Stimulated activated naive CD8-positive, alpha-beta T cell treated with anti-CD3 and anti-CD28 coated beads, Interleukin-15, Interleukin-2, amounts not matched to agents 100 U/mL and 50 U/mL, for 24 hours (primary cell): Measurements from ENCODE around the gene TASOR2.

Experiments
- ATAC-seq: fragments of 150-1000 bp; cut with Tn5 transposase; one replicate; pipeline ENCODE4 v1.10.0; 2021
- DNase-seq: peaks from one replicate; pipeline ENCODE4 v3.0.0; 2021

The TASOR2 gene

DNA sequence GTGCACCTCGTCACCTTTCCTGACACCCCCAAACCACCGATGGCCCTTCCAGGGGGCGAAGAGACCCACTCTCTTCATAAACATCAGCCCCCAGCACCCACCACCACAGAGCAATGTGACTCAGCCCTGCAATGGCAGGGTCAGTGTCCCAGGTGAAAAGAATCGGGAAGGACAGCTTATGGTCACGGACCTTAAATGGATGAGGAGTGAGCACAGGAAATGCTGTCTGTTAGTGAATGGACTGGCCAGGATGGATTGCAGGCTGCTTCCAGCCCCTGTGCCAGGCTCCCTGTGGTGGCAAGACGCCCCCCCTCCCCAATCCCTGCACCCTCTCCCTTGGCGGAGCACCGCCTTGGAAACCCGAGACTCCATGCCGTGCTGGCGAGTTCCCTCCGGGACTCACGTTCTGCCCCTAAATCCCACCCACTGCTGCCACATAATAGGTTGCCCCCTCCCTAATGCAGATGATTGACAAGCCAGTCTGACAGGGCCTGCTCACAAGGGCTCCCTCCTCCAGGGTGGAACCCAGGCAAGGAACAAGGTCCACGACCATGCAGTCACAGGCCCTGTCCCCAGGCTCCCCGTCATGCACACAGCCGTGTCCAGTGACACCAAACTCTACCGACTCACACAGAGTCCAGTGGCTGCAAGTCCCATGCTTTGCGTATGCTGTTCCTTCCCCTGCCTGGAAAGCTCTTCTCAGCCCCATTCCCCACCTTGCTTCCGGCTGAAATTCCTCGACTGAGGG, 25.6 kb upstream of the TASOR2 start:
- ATAC-seq, result no peak

DNA sequence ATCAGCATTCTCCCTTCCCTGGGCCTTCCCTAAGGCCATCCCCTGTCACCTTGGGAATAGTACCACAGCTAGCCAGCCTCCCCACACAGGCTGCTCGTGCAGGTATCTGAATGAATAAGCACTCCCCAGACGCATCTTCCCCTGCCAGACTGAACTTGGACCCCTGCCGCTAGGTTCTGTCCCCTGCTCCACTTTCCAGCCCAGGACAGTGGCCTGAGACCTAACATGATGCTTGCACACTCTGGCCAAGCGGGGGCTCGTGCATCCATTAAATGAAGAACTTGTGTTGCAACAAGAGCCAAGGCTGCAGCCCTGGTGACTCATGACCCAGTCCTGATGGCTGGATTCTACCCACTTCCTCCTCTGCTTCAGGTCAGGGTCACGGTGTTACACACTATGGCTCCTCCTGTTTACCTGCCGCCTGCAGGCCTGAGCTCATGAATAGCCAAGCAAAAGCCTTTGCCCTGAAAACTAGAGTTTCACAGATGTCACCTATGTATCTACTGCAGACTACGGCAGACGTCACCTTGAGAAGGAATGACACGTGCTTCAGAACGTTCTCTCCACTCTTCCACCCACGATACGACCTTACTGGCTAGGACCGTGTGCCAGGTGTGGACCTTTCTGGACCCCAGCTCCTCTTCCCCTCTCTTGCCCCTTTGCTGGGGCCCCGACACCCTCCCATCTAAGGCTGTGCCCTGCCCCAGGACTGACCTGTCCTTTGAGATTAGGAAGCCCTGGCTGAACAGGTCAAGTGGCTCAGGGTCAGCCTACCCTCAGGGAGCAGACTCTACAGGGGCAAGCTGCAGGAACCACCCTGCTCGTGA, 24.7 kb upstream of the TASOR2 start:
- ATAC-seq (peak; percentile 56), DNase-seq (no peak)

More for the DNA sequence above, 25.6 kb upstream of the TASOR2 start:
- no peak for DNase-seq

DNA sequence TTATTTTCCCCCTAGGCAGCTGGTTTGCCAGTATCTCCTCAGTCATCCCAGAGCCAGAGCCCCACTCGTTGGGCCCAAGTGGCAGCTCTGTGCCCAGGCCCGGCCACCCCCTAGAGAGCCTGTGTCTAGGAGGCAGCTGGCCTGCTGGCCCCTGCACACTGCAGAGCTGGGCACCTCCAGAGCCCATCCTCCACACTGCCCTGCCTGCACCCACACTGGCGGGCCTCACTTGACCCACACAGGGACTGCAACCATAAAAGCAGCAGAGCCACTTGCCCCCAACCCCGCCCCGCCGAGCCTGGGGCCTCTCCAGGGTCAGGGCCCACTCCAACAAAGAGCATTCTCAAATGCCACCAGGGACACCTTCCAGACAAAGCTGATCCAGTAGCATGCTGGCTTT, 23.6 kb upstream of the TASOR2 start:
- no peak for DNase-seq
- ATAC-seq, result no peak

DNA sequence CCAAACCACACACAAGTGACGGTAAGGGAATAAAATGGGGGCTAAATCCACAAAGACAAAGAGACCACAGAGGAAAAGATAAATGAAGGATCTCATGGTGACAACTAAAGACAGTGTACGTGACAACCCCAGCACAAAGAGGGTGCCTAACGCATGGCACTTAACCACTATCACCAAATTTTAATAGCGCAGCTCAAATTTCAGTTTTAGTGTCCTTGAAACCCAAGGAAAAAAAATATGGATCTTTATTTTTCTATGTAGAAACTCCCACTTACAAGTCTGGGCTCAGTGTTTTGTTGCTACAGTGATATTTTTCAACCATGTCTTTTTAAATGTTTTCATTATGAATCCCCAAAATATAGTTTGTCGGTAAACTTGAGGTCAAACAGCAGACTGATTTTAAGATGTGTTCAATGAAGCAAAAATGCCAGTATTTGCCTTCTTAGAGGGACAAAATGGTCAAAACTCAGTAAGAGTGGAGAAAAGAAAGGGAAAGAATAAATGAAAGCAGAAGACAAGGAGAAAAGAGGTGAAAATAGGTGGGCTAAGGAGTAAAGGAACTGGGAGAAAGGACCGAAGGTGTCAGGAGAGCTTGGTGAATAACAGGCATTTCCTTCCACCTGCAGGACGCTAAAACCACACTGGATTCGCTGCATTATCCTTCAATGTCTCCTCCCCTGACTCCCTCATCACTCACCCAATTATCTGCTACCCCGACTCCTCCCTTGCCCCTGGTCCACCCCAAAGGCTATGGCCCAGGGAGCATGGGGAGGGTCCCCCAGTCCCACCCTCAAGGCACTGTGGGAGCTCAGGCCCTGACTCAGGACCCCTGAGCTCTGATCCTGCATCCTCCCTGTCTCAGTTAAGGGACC, 21.7 kb upstream of the TASOR2 start:
- DNase-seq, result no peak
- ATAC-seq, result no peak

DNA sequence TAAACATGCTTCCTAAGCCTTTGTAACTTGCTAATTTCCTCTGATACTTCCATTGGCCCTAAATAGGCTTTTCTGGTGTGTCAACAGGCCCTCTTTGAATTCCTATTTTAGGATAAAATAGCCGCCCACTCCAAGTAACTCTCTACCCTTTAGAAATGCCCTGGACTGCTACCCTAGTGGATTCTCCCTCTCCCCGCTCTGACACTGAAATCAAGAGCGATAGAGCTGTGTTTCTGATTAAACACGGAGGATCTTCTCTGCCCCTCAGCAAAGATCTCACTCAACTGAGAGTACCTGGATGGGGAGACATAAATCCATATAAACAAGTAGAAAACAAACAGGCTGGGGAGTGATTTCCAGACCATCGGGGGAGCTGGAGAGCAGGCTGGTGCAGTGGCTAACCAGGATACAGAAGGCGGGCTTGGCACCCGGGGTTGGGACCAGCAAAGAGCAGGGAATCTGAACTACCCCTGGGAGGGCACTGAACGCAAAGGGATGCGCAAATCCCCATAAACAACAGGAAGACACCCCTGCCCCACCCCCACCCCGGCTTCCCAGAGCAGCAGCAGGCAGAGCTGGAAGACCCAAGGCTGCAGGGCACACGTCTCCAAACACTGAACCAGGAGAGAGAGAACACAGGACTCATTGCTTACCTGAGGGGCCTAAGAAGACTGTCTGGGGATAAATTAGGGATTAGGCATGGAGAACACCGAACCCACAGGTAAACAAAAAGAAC, 20.8 kb upstream of the TASOR2 start:
- no peak for DNase-seq

DNA sequence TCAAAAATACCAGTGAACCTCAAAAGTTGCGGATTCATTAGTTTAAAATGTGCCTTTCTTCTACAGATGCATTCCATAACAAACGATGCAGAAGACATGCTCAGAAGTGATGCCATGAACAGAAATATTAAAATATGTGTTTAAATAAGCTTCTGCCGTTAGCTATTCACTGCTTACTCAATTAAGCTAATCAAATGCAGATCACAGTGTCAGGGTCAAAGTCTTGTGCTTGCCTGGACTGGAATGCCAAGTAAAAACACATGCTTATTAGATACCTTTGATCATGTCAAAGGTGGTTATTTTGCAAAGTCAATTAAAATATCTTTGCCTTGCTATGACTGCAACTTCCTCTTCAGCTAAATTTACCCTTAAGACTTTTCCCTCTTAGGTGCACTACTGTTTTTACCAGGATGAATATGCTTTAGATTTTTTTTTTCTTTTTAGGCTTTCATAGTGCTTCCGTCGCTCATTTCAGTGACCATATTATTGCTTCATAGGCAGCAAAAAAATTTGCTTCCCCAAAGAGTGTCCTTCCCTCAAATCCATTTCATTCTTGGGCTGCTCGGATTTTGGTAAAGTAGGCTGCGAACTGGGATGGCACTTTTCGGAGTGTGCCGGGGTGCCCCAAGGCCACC, 19.1 kb upstream of the TASOR2 start:
- DNase-seq (no peak), ATAC-seq (no peak)

More for the DNA sequence above, 20.8 kb upstream of the TASOR2 start:
- no peak for ATAC-seq

DNA sequence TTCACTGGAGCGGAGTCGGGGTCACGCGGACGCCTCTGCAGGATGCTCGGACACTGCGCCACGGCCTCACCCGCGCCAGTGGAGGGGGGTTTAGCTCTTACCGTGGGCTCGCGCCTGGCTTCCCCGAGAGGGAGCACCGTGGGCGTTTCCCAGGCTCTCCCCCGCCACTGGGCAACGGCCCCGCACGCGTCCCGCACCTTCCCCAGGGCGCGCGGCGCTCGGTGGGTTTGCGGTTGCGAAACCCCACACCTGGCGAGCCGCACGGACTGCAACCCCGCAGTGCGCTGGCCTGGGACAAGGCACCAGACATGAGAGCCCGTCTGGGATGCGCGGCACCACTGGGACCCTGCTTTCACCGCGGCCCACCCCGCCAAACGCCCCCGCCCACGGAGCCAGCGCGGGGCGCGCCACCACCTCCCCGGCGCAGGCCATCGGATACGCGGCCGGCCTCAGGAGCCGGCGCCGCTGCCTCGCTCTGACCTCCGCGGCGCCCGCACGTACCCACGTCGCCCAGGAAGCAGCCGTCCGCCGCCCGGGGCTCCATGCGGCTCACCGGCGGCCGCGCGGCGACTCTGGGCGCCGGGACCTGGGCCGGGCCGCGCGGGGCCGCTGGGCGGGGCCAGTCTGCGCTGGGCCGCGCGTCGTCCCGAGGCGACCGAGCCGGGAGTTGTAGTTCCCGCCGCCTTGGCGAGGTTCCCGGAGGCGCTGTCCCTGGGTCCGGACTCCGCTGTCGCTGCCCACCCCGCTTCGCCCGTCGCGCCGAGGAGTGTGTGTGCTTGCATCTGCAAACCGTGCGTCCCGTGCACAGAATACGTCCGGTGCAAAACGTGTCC, 18.4 kb upstream of the TASOR2 start, which contains the start of gene ASB13:
ASB13 (minus strand) TSS at position 588 of the 833 bp plus-strand sequence; CDS start at position 544, 44 bp downstream.
- peak; percentile 56 for DNase-seq
- ATAC-seq, result peak; percentile 89

DNA sequence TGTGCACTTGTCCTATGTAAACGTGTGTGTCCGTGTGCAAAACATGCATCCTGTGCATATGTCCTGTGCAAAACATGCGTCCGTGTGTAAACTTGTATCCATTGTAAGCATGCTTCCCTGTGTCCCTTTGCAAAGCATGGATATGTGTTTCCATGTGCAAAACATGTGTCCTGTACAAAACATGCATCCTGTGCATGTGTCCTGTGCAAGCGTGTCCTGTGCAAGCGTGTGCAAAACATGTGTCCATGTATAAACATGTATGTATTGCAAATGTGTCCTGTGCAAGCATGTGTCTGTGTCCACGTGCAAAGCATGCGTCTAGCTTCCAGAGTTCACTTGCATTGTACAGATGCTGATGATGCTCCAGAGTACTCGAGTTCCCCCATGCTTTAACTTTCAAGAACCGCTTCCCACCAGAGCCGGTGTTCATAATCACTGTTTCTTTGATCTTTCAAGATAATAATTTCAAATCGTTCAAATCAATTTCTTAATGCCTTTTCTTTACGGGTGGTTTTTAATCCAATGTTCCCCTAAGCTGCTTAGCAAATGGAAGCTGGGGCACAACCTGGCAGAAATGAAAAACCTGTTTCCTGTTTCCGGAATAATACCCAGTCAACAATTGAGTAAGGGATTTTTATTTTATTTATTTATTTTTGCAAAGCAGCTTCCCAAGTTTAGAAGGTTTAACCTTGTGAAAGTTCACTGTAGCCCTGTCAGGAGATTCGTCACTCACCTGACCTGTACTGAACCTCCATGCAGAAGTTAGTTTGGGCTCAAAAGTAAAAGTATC, 17.6 kb upstream of the TASOR2 start:
- no peak for DNase-seq
- ATAC-seq, result no peak

DNA sequence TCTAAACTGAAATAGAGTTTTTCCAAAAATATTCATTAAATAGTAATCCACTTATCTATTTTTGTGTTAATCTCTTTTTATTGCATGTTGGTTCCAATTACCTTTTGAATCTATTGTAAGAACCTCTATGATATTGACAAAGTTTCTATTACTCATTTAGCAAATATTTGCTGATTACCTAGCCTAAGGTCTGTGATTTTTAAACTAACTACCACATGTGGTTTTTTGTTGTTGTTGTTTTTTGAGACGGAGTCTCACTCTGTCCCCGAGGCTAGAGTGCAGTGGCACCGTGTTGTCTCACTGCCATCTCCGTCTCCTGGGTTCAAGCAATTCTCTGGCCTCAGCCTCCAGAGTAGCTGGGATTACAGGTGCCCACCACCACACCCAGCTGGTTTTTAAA, 16.2 kb upstream of the TASOR2 start:
- ATAC-seq (no peak), DNase-seq (no peak)

DNA sequence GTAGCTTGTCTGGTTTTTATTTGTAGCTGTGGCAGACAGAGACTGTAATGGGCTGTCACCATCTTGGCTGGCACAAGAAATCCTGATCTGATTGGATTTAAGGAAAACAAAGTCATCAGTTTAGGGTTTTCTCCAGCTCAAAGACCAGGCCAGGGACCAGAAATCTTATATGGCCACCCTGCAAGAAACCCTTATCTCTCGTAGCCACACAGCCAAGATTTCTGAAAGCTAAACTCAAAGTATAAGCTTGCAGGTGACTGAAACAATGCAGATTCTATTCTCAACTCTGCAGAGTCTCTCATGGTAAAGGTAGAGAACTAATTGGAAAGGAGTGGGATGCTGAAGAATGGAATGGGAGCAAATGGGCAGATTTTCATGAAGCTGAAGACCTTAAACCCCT, 15.0 kb upstream of the TASOR2 start:
- ATAC-seq (no peak), DNase-seq (no peak)

DNA sequence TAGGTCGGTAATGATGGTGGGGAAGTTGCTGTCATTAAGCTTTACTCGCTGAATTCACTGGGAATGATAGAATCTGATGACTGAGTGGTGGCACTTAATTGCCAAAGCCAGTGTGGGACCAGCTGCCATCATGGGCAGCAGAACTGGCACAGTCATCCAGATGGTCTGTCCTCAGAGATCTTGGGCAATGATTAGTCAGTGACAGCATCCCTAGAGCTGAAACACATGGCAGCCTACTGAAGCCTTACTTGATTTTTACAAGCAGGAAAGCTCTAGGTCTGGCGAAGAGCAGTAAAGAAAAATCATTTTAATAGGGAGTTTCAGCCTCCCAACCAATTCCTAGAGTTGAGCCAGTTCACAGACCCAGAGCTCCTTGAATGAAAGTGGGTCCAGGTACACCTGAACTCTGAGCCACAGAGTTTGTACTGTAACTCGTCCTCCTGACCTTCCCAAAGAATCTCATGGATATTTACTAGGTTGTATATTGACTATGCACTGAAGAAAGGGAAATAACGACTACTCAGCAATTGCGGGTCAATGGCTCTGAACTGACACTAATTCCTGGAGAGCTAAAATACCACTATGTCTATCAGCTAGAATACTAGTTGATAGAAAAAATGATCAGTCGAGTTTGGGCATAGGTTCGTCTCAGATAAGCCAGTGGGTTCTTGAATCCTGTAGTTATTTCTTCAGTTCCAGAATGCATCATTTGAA, 13.8 kb upstream of the TASOR2 start:
- no peak for ATAC-seq

DNA sequence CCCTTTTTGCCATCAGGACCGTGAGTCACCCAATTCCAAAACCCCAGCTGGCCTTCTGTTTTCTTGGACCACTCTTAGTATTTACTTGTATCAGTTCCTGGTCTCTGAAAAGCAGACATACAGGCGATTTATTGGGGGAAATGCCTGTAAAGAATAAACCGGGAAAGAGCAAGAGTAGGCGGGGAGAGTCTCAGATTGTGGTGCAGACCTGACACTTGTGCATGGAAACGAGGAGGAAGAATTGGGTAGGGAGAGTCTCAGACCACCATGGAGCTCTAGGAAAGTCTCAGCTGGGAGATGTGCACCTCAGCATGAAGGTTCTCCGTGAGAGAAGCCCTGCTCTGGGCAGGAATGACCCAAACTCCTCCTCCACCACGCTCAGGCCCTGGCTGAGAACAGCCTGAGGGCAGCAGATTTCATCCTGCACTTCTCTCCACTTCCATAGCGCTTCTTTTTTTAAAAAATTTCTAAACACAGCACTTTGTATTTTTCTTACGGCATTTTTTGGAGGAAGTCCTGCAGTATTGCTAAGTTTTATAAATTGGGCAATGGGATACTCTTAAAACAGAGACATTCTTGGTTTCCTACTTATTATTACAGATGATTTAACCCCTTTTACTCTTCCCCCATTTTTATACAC, 6.1 kb upstream of the TASOR2 start:
- DNase-seq (no peak), ATAC-seq (no peak)

More for the DNA sequence above, 13.8 kb upstream of the TASOR2 start:
- no peak for DNase-seq

DNA sequence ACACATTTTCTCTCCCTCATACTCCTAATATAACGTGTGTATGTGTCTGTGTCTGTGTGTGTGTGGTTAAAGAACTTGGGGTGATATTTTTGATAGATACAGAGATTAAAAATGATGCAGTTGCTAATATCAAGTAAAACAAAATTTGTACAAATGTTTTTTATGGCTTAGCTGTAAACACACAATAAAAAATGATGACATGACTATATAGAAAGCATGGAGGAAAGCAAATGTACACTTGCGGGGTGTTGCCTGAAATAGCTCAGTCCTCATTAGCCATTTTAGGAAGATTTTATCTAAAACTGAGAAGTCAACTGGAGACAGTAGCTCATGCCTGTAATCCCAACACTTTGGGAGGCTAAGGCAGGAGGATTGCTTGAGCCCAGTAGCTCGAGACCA, 5.6 kb upstream of the TASOR2 start:
- ATAC-seq (no peak), DNase-seq (no peak)

DNA sequence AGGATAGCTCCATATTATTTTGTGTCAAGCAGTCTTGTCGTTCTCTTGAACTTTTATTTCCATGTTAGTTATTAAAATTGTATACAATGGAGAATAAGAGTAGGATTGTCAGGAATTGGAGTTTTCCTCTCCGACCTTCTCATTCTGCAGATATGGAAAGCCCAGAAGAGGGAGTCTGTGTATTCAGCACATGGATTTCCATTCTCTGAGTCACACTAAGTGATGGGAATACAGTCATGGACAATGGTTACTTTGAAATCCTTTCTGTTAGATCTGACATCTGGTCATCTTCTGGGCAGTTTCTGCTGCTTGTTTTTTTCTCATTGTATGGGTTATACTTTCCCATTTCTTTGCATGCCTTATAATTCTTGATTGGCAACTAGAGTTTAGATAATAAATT, 5.0 kb upstream of the TASOR2 start:
- no peak for DNase-seq

DNA sequence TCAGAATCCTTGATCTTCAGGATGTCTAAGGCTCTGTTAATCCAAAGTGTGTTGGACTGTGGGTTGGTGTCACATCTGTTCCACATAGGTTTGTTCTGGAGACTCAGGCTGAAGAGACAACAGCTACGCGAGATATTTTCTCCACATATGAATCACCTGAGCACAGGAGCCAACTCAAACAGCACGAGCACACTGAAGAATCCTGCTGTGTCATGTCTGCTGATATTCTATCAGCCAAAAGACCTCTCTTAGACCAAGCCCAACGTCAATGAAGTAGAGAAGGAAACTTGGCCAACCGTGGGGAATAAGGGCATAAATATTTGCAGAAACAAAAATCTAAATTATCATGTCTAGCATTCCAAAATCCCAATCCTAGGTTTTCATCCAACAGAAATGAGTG, 2.7 kb upstream of the TASOR2 start:
- ATAC-seq (no peak), DNase-seq (no peak)

More for the DNA sequence above, 5.0 kb upstream of the TASOR2 start:
- no peak for ATAC-seq

DNA sequence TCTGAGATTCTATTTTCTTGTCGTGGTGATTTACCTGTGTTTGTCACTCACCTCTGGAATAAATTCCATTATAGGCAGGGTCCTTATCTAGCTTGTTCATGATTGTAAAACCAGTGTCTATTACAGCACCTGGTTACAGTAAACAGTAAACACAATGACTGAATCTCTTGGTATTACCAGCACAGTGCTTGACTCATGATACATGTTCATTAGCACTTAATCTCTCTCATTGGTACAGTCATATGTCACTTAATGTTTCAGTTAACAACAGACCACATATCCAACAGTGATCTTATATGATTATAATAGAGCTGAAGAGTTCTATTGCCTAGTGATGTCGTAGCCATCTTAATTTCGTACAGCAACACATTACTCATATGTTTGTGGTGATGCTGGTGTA, 1.6 kb upstream of the TASOR2 start:
- DNase-seq (no peak), ATAC-seq (no peak)

DNA sequence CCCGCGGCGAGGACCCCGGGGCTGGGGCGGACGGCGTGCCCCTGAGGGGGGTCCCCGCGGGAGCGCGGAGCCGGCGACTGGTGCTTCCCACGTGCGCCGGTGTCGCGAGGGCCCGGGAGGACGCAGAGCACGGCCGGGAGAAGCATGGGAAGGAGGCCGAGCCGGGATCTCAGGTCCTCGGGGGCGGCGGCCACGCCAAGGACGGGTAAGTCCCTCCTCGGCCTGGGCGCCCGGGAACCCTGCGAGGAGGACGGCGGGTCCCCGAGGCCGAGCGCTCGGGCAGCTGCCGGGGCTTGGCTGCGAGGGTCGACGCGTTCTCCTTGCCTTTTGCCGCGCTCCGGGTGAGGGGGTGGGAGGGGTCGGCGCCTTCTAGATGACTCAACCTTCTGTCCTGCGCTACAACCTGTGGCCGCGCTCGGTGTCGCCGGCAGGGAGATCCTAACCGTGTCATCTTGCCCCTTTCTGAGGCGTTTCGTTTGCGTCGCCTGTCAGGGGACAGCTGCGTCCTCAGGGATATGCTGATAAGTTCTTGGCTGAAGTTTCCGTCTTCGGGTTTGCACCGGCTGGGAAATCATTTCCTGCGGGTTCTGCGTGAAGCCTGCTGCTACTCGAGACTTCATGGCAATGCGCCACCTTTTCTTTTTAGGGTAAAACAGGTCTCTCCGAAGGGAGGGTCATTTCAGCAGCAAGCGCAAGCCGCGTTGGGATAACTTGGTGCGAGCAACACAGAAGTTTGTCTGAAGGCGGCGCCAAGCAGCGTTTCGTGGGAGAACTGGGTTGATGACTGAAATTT, 529 bp downstream of the TASOR2 start:
- ATAC-seq (peak; percentile 74), DNase-seq (peak; percentile 76)
